ENCODE results near the gene TMEM273.

Gene TMEM273

DNA sequence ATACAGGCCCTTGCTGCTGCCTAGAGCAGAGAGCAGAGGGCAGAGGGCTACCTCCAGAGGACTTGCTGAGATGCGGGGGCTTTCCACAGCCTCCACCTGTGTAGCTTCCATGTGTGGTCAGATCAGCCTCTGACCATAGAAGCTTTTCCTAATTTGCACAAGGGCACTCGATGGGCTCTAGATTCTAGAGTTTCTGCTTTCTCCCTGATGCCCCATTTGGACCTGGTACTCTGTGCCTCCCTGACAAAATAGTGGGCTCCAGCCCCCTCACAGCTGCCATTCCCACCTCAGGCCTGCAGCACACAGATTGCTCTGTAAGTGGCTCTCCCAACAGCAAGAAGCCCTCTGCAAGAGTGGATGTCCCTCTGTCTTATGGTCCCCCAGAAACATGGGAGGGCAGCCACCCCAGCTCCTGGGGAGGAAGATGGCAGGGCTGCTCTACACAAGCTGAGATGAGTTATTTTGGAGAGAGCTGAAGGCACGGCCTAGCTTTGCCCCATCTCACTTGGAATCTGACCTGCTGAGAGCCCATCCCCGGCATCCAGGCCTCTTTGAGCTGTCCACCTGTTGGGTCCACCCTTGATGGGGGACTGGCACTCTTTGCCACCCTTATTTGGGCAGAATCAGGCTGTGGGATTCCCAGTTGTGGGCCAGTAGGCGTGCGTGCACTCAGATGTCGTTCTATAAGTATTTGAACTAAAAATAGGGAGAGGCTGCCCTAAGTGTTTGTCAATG is 16.7 kb downstream of the TMEM273 start:
- Histone ChIP-seq H3K36me3 (ENCODE audit: control insufficient read depth, insufficient read depth, low read length) (no peaks in the 10 kb centered on the region), H3K27me3 (replicated peaks; ENCODE audit: control insufficient read depth, insufficient read depth, low read length) (no peaks in the 10 kb centered on the region), H3K4me3 (replicated peaks; ENCODE audit: low read depth, low read length) (no peak overlapping the region)
- no peak for DNase-seq (ENCODE audit: extremely low read depth, insufficient read length)
- TF ChIP-seq CTCF (IDR thresholded peaks at IDR 0.05; ENCODE audit: insufficient read depth, low read length, poor library complexity, severe bottlenecking), result no peak

- no peak for DNase-seq (ENCODE audit: extremely low read depth, insufficient read length)
- Histone ChIP-seq H3K4me3 (replicated peaks; ENCODE audit: low read depth, low read length) (no peak overlapping the region), H3K36me3 (ENCODE audit: control insufficient read depth, insufficient read depth, low read length) (no peaks in the 10 kb centered on the region), H3K27me3 (replicated peaks; ENCODE audit: control insufficient read depth, insufficient read depth, low read length) (no peaks in the 10 kb centered on the region)
- no peak for TF ChIP-seq CTCF (IDR thresholded peaks at IDR 0.05; ENCODE audit: insufficient read depth, low read length, poor library complexity, severe bottlenecking)
Observed at GRCh38 chr10:49170632-49171325, 17.4 kb downstream of the TMEM273 start.

GRCh38 chr10:49169776-49170175 is 18.4 kb downstream of the TMEM273 start:
- Histone ChIP-seq H3K4me3 (replicated peaks; ENCODE audit: low read depth, low read length) (no peak overlapping the region), H3K27me3 (replicated peaks; ENCODE audit: control insufficient read depth, insufficient read depth, low read length) (no peaks in the 10 kb centered on the region), H3K36me3 (ENCODE audit: control insufficient read depth, insufficient read depth, low read length) (0 out of 2 replicates have a peak, but pooled peaks cover 2% of the 10 kb centered on the region)
- no peak for DNase-seq (ENCODE audit: extremely low read depth, insufficient read length)
- TF ChIP-seq CTCF (IDR thresholded peaks at IDR 0.05; ENCODE audit: insufficient read depth, low read length, poor library complexity, severe bottlenecking), result no peak

DNA sequence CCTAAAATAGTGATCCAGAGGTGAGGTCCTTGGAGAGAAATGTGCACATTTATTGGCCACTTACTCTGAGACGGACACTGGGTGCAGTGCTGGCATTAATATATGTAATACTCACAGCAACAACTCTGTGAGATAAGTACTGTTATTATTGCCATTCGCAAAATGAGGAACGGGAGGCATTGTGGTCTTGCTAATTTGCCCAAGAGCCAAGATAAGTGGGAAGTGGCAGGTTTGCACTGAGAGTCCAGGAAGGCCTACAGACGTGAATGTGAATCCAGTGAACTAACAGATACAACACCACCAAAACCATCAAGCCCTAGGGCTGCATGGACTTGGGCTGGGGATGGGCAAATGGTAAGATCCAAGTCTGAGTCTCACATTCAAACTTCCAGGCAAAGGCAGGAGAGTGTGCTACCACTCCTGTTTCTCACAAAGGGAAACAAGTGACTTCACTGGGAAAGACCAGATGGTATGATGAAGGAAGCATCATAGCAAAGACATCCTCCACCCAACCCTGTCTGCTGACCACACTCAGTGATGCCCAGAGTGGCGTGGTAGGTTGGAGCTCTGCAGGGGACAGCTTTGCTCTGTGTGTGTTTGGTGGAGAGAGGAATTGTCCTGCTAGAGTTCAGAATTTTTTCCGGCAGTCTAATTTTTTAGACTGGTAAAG is 19.2 kb downstream of the TMEM273 start:
- no peak for DNase-seq (ENCODE audit: extremely low read depth, insufficient read length)
- 0 out of 2 replicates have a peak, but pooled peaks cover 2% of the 10 kb centered on the region for H3K36me3 ChIP-seq (ENCODE audit: control insufficient read depth, insufficient read depth, low read length)

DNA sequence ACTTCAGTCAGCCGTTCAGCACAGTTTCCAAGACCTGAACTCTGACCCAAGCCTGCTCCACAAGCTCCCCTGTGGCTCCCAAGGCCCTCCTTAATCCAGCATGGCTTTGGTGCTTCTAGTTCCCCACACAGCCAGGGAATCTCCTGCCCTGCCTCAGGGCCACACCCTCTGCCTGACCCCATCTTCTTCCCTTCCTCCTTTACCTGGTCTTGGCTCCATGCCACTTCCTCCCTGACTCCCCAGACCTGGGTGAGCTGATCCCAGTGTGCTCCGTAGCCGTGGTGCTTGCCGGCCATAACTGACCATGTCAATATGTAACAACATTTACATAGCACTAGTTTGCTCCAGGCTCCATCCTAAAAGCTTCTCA is 20.0 kb downstream of the TMEM273 start:
- no peak for TF ChIP-seq CTCF (IDR thresholded peaks at IDR 0.05; ENCODE audit: insufficient read depth, low read length, poor library complexity, severe bottlenecking)
- no peak overlapping the region for H3K4me3 ChIP-seq (replicated peaks; ENCODE audit: low read depth, low read length)
- H3K27me3 ChIP-seq (replicated peaks; ENCODE audit: control insufficient read depth, insufficient read depth, low read length), result no peaks in the 10 kb centered on the region
- no peak for DNase-seq (ENCODE audit: extremely low read depth, insufficient read length)
- 0 out of 2 replicates have a peak, but pooled peaks cover 2% of the 10 kb centered on the region for H3K36me3 ChIP-seq (ENCODE audit: control insufficient read depth, insufficient read depth, low read length)

More for the DNA sequence above, 19.2 kb downstream of the TMEM273 start:
- Histone ChIP-seq H3K4me3 (replicated peaks; ENCODE audit: low read depth, low read length) (no peak overlapping the region), H3K27me3 (replicated peaks; ENCODE audit: control insufficient read depth, insufficient read depth, low read length) (no peaks in the 10 kb centered on the region)
- TF ChIP-seq CTCF (IDR thresholded peaks at IDR 0.05; ENCODE audit: insufficient read depth, low read length, poor library complexity, severe bottlenecking), result no peak
